RPMI7951 (cell line): Measurements from ENCODE around the gene GALNT6. TPM values are rescaled to one million over a fixed set of nuclear protein-coding genes. Genes with fewer than 3 reads are reported as not detected.

Experiments used
- DNase-seq: peaks from one replicate; pipeline ENCODE4 v3.0.0-alpha.2; 2012; ENCODE audit warnings: low read depth
- total RNA-seq: library from RNA; depleted of rRNA; stranded (reverse); fragments of >200 nt; shearing (Covaris generic); gene quantifications from 2 replicates; pipeline ENCODE4 v1.2.3, GENCODE V29; 2014

GALNT6 gene
- total RNA-seq, 1 experiment from 2014 or later, result 18.5 TPM

DNA sequence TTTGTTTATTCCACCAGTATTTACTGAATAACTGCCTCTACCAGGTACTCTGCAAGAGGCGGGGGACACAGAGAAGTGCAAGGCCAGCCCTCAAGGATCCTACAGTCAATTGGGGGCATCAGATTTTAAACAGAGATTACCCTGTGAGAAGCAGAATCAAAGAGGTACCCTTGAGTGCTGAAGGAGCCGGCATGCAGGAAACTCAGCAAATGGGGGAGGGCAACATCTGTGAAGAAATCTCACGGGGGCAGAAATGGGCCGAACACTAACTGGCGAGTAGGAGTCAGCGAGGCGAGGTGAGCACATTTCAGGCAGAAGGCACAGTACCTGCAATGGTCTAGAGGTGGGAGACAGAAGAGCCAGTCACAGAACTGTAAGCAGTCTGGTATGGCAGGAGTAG is 9.0 kb downstream of the GALNT6 start:
- no peak for DNase-seq

DNA sequence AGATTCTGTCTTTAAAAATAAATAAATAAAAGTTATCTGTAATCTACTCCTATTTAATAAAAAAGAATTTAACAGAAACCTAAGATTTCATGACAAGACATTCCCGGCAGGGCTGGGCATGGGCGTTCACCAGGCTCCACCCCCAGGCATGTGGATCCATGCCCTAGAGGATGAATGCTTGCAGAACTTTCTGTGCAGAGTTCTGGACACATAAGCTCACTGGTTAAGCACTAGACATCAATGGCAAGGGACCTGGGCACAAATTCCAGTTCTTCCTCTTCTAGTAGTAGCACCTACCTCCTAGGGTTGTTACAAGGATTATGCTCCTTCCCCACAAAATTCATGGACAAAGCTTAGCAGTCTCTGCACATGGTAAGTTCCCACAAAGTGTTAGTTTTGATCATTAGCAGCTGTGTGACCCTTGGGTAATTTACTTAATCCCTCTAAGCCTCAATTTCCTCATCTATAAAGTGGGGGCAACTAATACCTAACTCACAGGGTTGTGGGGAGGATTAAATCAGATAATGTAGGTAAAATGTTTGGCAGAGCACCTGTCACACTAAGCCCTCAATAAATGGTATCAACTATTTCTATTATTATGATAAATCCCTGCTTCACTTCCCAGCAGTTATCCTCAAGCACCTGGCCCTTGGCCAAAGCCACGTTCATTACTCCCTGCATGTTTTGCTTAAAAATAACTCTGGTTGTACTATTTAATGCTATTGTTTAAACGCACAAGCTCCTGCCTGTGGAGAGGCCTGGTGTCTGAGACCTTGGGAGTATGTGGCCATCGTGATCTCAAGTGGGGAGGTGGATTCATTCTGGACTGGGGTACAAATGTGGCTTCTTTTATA is 9.8 kb downstream of the GALNT6 start:
- peak; percentile 8 for DNase-seq

DNA sequence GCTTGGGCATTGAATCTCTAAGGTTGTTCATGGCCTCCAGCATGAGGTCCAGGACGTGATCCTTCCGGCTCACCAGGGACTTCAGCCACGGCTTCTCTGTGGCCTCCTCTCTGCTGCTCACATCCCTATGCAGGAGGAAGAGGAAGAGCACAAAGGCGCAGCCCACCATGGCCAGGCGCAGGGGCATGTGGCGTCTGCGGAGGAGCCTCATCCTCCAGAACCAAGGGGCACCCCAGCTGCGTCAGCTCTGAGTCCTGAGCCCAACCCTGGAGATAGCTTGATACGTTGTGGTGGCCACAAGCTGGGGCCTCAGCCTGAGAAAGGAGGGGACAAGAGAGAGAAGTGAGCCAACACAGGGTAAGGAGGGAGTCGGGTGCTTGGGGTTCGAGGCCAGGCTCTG is 11.6 kb downstream of the GALNT6 start:
- DNase-seq, result no peak

DNA sequence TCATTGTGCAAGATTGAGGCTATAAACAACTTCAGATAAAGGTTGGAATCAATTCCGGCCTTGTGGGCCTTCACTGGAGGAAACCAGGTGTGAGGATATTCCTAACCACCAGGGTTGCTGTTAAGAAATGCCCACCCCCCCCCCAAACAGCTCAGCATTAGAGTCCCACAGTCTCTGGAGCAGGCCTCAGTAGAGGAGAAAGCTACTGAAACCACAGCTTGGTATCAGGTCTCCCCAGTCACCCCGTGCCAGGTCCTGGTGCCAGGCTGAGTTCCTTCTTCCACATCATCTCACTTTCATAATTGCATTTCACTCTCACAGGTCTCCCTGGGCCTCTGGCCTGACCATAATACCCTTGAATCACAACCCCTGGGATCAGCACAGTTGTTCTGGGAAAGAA is 12.5 kb downstream of the GALNT6 start:
- DNase-seq, result no peak

DNA sequence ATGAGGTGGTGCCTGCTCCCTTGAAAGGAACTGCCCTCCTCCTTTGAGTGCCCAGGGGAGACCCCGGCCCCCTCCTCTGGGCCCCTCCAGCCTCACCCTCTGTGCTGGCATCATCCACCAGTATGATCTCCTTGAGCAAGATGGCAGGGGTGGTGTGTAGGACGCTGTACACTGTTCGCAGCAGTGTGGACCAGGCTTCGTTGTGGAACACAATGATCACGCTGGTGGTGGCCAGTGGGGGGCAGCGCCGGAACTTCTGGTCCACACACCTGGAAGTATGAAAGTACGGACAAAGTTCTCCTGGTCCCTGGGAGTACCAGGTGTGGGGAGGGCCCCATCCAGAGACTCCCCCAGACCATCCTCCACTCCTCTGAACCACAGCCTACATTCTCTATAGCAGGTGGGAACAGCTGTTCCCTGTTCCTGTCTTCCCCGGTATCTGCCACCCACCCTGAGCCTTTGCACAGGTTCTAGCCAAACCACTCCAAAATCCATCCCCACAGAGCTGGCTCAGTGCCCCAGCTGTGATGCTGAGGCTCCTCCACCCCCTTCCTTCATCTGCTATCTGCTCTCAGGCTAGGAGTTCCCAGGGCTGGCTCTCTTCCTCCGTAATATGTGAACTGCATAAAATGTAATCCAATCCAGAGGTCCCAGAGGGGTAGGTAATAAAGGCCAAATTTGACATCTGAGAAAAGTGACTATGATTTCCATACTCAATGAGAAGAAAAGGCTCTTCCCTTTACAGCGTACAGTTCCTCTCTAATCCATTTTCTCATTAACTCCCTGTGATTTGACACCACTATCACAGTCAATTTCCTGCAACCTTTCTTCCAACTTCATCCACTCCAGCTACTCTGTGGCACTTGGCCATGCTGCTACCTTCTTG is 13.9 kb downstream of the GALNT6 start:
- DNase-seq, result no peak

DNA sequence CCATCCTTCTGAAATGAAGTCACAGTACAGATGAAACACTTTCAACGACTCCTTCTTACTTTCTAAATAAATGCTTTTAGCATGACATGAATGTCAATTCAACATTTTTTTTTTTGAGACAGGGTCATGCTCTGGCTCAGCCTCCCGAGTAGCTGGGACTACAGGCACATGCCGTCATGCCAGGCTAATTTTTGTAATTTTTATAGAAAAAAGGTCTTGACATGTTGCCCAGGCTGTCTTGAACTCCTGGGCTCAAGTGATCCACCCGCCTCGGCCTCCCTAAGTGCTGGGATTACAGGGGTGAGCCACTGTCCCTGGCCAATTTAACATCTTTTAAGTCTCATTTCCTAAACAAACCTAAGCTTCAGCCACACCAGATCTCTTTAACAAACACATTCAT is 16.4 kb downstream of the GALNT6 start:
- no peak for DNase-seq

DNA sequence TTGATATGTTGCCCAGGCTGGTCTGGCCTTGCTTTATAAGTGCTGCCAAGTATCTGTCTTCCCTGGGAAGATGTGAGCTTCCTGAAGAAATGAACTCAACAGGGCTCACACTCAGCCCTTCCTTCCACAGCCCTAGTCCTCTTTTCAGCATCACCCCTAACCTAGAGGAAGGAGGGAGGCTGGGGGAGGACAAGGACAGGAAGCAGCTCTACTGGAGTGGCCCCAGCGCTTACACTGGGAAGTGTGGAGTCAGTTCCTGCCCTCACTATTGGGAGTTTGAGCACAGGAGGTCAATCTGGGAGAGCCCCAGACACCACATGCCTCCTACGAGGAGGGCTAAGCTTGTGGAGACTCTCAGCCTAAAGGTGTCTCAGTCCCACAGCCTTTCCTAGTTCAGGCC is 16.8 kb downstream of the GALNT6 start:
- DNase-seq, result no peak

DNA sequence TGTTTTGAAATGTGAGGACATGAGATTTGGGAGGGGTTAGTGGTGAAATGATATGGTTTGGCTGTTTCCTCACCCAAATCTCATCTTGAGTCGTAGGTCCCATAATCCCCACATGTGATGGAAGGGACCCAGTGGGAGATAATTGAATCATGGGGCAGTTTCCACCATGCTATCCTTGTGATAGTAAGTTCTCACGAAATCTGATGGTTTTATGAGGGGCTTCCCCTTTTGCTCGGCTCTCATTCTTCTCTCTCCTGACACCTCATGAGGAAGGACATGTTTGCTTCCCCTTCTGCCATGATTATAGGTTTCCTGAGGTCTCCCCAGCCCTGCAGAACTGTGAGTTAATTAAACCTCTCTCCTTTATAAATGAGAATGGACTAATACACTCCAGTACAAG is 18.0 kb downstream of the GALNT6 start:
- no peak for DNase-seq

DNA sequence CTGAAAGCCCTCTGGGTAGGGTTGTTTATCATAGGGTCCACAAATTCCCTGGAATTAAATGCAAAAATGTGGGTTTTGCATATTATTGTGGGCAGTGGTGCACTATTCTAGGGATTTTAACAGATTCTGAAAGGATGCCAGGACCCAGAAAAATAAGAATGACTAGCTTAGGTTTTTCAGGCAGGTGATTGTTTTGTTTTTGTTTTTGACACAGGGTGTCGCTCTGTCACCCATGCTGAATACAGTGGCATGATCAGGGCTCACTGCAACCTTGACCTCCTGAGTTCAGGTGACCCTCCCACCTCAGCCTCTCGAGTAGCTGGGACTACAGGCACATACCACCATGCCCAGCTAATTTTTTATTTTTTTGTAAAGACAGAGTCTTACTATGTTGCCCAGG is 19.2 kb downstream of the GALNT6 start:
- DNase-seq, result no peak

DNA sequence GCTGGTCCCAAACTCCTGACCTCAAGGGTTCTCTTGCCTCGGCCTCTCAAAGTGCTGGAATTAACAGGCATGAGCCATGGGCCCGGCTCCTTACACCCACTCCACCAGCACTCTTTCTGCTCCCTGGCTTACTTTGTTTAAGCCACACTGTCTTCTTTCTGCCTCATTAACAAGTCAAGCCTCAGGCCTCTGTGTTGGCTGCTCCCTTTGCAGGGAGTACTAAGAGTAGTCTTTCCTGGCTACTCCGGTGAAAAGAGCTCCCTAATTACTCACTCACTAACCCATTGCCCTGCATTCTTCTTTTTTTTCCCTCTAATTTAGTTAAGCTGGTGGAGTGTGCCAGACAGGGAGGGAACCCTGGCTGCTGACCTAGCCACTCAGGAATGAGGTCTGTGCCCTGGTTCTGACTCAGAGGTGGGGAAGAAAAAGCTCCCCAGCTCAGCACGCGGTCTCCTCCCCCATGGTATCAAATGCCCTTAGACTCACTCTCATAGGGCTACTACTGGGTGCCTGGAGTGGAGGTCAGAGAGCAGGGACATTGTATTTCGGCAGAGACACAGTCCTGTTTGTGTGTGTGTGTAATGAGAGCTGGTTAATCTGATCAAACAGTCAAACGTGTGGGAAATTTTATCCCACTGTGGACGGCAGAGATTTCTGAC is 19.8 kb downstream of the GALNT6 start:
- DNase-seq, result peak; percentile 97

DNA sequence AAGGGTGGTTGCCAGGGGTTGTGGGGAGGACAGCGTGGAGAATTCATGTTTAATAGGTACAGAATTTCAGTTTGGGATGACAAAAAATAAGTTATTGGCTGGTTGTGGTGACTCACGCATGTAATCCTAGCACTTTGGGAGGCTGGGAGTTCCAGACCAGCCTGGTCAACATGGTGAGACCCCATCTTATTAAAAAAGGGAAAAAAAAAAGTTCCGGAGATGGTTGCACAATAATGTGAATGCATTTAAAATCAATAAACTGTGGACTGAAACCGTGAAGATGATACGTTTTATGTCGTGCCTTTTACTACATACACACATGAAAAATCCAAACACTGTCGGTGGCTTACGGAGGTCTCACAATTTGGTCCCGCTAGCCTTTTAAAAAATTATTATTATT is 20.5 kb downstream of the GALNT6 start:
- DNase-seq, result no peak

DNA sequence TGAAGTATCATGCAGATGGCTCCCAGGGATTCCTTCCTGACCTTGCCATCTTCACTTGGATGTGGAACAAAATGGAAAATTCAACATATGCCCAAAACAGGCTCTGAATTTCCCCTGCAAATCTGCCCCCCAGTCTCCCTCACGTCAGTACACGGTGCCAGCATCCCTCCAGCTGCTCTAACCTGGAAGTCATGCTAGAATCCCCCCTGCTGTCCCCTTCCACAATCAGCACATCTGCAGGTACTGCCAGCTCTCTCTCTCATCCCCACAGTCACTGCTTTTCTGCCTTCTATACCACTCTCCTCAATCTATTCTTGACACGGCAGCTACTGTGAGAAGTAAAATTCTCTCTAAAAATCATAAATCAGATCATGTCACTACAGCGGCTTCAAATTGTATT is 21.6 kb downstream of the GALNT6 start:
- no peak for DNase-seq

DNA sequence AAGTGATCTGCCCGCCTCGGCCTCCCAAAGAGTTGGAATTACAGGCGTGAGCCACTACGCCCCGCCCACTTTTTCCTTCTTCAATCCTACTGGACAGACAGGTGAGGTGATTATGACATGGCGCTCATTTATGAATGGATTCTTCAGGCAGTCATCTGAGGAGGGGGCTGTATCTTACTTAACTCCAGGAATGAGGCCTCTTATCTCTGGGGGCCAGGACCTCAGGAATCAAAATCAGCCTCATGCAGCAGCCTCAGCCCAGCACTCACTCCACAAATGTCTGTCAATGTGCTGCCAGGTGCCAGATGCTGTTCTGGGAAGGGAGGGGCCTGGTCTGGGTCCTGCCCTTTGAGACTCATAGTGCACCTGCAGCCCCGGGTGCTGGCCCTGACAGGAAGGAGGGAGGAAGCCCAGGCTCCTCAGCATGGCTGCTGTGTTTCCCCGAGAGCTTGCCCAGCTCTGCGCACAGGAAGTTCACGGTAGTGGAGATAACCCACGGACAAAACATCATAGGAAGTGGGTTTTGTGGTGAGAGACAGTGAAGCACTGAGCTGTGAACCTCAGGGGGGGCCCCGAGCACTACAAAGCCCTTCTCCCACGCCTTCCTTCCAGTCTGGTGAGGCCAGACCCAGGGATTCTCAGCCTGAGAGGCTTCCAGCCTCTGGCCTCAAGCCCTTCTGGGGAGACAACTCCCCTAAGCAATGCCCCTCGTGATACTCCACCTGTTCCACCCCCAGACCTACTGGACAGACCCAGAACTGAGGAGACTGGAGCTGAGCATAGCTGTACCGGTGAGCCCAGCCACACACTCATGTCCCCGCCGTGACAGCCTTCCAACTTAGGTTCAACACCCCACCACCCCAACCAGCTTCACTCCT is 22.3 kb downstream of the GALNT6 start:
- peak; percentile 85 for DNase-seq

DNA sequence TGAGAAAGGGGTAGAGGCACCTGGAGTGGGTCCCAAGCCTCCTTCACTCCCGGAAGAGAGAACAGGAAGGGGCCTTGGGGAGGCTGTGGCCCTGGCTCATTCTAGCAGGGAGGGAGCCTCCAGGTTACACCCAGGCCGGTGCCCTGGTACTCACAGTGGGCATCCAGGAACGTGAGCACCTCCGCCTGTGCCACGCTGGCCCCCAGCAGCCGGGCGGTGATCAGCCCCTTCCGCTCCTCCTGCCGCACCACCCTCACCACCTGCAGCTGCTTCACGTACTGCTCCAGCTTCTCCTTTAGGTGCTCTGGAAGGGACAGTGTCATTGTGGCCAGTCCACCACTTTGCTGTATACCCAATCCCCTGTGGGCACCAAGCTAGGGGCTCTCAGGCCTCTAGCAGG is 25.9 kb downstream of the GALNT6 start:
- no peak for DNase-seq

DNA sequence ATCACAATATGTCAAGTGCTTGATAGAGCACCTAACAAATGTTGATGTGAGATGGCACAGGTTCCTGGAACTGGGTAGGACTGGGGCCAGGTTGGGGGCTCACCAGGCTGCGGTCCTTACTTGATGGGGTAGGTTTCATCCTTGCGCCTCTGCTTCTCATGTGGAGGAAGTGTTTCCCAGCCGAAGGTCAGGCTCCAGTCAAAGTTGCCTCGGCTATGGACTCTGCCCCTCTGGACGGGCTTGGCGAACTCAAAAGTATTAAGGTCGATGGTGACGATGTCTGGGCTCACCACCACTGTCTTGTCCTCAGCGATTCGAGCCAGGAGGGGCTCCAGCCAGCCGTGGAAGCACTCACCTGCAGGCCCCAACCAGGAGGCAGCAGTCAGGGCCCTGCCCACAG is 27.2 kb downstream of the GALNT6 start:
- no peak for DNase-seq

DNA sequence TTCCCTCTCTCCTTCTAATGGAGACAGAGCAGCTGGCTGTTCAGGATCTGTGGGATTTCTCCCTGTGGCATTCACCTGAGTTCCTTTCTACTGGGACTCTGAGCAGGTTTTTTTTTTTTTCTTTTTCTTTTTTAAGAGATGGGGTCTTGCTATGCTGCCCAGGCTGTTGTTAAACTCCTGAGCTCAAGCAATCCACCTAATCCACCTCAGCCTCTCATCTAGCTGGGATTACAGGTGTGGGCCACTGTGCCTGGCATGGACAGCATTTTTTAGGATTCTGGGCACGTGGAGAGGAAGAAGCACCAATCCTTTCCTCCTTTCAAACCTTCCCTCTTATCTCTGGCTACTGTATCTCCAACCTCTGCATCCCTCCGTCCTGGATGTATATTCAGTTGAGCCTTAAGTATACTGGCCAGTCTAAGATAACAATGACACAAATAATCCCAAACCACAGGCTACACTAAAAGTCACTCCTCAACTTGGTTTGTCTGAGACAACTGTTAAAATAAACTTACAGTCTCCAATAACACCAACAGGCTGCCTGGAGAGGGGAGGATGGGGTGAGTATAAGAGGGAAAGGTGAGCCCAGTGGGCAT is 28.4 kb downstream of the GALNT6 start:
- no peak for DNase-seq

DNA sequence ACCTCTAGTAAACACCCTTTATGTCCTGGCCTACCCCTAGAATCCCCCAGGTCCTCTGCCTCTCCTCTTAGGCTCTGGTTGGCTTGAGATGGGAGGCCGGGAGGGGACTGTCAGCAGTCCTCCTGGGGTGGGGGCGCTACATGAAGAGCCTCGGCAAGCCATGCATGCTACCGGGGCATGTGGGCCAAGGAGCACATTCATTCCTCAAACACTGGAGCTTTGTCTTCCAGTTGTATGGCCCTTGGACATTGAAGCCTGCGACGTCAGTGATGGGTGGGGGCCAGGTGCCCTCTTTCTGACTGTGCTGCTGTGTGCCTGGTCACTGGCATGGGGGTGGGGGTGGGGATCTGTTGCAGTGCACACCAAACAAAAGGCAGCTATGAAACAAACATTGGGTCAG is 28.9 kb downstream of the GALNT6 start:
- no peak for DNase-seq

DNA sequence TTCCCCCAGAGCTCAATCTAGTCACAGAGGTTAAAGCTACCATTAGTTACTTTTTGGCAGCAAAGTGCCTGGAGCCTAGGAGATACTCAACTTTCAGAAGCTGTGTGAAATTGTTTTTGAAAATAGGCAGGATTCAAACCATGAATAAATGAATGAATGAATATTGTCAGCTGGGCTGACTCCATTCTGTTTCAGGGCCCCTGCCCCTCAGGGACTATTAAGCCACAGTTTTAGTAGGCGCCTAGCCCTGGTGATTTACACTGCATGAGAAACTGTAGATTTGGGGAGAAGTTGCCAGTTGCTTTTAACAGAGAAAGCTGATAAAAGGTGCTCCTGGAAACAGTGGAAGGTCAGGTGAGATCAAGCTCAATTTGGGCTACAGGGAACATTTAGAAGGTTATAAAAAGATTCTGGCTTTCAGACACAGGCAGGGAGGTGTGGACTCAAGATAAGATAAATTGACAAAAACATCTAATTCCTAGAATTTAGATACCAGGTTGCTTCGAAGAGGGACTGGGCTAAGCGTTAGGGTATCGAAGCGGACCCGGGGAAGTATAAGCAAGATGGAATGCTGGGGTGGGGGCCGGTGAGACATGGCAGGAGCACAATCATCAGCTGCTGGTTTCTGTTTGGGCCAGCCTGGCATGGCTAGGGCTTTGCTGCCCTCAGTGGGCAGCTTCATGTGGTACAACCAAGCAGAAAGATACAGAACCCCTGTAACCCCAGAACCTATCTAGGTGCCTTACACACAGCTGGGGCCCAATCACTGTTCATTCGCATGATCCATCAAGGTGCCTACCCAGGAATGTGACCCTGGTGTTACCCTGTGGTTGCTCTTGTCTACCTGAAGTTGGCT is 29.8 kb downstream of the GALNT6 start:
- DNase-seq, result no peak

DNA sequence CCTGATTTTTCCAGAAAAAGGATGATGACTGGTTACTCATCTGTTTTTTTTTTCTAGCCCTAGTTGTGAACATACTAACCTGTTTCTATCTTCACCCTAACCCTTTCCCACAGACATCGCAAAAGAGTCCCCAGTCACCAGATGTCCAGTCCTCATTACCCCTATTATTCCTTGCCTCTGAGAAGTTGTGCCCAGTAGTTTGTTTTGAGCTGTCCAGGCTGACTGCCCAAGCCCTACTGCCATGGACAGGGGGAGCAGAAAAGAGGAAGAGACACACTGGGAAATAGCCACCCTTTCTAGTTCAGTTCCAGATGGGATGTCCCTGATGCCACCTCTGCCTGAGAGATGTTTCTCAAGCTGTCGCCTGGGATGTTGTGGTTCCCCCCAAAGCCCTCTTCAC is 30.9 kb downstream of the GALNT6 start:
- no peak for DNase-seq

DNA sequence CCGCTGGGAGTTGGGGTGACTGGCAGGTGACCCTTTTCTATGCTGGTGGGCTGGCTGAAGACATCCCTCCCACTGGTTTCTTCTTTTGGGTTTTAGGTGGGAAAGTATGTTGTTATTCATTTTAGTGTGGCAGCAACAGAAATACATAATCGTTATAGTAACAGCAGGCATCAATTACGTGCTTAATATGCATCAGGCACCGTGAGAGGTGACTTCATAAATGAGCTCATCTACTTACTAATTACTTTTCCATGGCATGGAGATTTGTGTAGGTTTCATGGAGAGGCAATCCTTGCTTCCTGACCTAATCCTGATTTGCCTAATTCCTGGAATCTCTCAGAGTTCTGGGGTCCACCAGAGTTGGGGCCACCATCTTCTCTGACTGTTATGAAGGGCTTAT is 31.4 kb downstream of the GALNT6 start:
- DNase-seq, result no peak
